COLO668 (cell line): ENCODE data around the gene ST6GALNAC1.
A peak's percentile ranks its signal among the peaks of the same experiment; 100 is the strongest.
"Not testable (repeated sequence)": the region's sequence is repeated elsewhere in the genome, so short reads cannot be mapped to it uniquely, and the experiment has no call there.

Source experiments
- DNase-seq: peaks from one replicate; lab custom pipeline; 2025; ENCODE audit not compliant: unreplicated experiment; lab: John Stamatoyannopoulos, UW

The ST6GALNAC1 gene

GRCh38 chr17:76642032-76642561 lies 1.5 kb downstream of the ST6GALNAC1 start:
- no peak for DNase-seq

DNA sequence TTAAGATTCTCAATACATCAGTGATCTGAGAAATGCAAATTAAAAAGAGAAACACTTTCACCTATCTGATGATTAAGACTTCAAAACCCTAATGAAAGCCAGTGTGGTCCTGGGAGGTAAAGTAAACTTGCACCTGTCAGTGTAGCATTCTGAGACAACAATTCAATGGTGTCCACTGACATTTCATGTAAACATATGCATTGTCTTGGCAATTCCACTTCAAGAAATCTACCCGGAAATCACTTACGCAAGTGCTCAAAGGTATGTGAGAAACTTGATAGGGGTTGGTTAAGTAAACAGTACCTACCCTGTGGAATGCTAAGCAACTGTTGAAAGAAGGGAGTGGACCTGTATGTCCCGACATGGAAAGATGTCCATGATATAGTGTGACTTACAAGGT lies 2.1 kb downstream of the ST6GALNAC1 start:
- no peak for DNase-seq

- no peak for DNase-seq
Measured at GRCh38 chr17:76640550-76641380, 2.8 kb downstream of the ST6GALNAC1 start.

DNA sequence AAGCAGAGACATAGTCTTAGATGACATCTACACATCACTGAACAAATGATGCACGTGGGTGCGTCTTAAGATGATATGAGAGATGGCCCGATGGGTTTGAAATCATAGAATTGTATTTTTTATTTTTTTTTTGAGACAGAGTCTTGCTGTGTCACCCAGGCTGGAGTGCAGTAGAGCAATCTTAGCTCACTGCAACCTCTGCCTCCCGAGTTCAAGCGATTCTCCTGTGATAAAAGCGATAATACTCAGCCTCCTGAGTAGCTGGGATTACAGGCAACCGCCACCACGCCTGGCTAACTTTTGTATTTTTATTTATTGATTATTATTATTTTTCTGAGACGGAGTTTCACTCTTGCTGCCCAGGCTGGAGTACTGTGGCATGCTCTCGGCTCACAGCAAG lies 5.3 kb downstream of the ST6GALNAC1 start:
- no peak for DNase-seq

DNA sequence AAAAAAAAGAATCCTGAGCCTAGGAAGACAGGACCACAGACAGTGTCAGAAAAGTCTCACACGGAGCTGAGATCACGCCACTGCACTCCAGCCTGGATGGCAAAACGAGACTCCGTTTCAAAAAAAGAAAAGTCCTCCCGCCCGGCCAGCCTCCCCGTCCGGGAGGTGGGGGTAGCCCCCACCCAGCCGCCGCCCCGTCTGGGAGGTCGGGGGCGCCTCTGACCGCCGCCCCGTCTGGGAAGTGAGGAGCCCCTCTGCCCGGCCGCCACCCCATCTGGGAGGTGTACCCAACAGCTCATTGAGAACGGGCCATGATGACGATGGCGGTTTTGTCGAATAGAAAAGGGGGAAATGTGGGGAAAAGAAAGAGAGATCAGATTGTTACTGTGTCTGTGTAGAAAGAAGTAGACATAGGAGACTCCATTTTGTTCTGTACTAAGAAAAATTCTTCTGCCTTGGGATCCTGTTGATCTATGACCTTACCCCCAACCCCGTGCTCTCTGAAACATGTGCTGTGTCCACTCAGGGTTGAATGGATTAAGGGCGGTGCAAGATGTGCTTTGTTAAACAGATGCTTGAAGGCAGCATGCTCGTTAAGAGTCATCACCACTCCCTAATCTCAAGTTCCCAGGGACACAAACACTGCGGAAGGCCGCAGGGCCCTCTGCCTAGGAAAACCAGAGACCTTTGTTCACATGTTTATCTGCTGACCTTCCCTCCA lies 6.9 kb downstream of the ST6GALNAC1 start:
- not testable (repeated sequence) for DNase-seq

DNA sequence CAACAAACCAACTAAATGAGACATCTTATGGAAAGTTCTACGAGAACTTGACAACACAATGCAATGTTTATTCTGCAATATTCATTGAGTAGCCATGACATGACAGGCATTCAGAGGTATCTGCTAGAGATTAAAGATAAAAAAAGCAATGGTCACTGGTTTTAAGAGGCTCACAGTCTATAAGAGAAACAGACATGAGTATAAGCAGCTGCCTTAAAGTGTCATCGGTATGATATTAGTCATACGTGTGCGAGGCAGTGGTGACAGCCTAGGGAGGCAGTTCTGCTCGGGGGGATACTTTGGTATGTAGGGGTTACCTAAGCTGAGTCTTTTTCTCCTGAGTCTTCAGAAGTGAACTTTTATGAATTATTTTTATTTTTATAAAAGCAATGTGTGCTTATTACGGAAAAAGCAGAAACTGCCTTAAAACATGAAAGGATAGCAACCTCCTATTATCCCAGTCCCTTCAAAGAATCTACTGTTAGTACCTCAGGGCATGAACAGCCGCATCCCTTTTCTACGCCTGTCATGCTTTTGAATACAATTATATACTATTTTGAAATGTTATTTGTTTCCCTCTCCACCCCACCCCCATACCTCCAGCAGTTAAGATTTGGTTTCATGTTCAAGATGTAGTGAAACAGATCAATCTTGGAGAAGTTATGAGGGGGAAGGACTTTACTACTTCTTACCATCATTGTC lies 7.7 kb downstream of the ST6GALNAC1 start:
- no peak for DNase-seq

DNA sequence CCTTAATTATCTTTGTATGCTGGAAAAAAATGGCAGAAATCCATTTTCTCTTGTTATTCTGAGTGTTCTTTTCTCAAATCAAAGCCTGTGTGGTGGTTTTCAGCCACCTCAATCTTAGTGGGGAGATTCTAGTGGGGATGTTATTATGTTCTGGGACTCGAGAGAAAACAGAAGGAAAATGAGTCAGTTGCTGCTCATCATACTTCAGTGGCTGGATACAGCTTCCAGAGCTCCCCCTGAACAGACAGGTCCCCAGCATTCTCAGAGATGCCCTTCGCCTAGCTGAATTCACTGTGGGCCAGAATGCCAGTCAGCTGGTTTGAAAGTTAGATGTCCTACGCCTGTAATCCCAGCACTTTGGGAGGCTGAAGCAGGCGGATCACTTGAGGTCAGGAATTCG lies 8.5 kb downstream of the ST6GALNAC1 start:
- DNase-seq = no peak

GRCh38 chr17:76633628-76634328 lies 9.8 kb downstream of the ST6GALNAC1 start:
- no peak for DNase-seq

DNA sequence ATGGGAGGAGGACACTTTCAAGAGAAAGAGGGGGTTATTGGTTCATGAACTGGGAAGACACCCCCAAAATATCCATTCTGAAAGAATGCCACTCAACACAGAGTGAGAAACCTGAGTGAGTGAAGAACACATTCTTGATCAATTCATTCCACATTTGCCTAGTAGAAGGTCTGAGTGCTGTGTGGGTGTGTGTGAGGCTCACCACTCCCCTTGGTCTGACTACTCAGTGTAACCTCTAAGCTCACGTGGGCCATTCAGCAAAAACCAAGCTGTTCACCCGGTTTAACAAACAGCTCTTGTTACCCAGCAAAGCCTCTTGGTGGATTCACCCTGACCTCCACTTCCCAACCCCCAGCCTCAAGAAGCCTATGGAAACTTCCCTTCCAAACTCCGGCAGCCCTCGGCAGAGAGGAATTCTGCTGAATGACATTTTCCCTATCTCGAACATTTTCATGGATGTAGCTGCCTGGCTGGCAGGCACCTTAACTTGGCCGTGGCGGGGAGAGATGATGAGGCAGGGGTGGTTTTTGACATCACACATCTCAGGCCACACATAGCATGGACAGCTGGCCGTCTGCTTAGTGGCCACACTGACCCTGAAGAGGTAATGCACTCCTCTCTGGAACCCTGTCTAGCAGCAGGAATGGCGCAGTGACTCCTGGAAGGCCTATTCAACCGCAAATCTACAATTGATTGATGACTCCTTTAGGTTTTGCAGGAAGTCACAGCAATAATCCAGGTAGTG lies 11.6 kb downstream of the ST6GALNAC1 start:
- DNase-seq = no peak

DNA sequence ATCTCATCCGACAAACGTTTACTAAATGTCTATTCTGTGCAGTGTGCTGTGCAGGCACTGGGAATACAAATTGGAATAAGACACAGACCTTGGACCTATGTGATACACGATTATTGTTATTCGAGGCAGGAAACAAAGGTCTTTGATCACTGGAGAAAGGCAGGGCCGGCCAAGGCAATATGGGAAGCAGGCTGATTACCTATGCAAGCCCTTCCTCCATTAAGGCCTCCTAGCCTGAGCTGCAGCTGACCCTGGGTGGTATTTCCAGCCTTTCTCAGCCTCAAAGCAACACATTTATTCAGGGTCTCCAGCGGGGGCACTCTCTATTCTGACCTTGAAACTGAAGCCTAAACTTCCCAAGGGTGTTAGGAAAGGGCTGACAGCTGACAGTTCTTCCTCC lies 13.4 kb downstream of the ST6GALNAC1 start:
- no peak for DNase-seq

DNA sequence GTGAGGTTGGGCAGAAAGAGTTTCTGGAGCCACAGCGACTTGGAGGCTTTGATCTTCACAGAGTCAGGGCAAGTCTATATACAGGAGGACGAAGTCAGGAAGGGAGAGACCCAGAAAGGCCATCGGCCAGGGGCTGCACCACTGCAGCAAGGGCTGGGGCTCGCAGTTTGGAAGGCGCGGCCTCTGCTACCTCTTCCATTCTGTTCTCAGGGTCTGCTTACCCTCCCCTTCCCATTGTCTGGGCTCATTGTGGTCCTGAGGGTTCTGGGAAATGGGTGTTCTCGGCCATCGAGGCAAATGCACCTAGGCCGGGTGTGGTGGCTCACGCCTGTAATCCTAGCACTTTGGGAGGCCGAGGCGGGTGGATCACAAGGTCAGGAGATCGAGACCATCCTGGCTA lies 16.0 kb downstream of the ST6GALNAC1 start:
- no peak for DNase-seq

- DNase-seq = no peak
Measured at GRCh38 chr17:76626442-76626841, 17.1 kb downstream of the ST6GALNAC1 start.

DNA sequence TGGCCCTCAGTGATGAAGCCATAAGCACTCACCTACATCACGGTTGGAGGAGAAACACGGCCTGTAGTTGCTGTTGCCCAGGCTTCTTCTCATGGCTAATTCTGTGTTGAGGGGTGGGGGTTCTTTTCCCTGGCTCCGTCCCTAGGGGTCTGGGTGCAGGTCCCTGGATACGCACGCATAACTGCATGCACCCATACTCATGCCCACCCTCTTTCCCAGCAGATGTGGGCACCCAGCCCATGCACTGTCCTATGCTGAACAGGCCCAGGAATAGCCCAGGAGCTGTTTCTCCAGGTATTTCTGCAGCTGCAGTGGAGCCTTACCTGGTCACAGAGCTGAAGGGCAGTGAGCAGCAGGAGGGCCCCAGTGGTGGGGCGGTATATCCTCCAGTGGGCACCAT lies 18.1 kb downstream of the ST6GALNAC1 start:
- DNase-seq = no peak

DNA sequence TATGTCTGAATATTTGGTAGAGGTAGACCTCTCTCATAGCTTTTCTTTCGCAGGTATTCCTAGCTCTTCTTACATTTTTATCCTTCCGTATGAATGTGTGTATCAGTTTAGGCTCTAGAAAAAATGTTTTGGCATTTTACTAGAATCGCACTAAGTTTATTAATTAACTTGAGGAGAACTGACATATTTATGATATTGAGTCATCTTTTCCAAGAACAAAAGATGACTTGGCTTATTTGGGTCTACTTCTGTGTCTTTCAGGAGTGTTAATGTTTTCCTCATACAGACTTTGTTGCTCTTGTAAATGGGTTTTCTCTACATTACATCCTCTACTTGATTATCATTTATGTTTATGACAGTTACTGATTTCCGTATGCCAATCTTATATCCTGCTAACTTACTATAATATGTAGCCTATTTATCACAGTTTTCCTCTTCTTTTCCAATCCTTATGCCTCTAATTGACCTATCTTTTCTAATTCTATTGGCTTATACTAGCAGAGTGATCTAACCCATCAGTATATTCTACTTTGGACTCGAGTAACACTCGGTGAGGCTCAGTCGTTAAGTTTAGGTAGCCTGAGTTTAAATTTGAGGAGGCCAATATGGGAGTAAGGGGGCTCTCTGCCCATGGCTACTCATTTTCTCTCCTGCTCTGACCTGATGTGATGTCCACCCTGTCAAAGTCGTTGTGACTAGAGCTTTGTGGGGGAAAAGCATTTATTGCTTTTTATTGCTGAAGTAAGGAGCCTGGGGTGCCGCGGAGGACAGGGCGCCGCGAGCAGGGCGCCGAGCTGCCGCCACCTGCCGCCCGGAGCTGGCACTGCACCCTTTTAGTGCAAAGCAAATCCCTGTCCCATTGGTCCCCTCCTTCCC lies 20.0 kb downstream of the ST6GALNAC1 start:
- DNase-seq = peak; percentile 54

DNA sequence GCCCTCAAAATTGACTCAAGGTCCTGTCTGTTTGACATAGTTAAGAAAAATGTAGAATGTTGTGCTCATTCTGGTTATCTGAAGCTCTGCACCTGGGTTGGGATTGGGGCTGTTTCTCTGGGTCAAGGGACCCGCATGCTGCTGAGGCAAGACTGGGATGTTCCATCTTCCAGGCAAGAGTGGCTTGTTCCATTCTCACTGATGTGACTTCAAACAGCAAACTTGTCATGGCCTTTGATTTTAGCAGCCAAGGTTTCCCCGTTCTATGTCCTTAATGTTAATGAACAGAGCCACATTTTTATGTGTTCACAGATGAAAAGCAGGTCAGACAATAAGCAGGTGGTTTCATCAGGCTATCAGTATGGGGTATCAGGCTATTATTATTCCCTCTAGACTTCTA lies 25.7 kb downstream of the ST6GALNAC1 start:
- DNase-seq = no peak

- no peak for DNase-seq
Measured at GRCh38 chr17:76614912-76615617, 28.5 kb downstream of the ST6GALNAC1 start.

GRCh38 chr17:76614064-76614759 lies 29.3 kb downstream of the ST6GALNAC1 start:
- DNase-seq = not testable (repeated sequence)
